ENCODE results near the gene STK11IP. TPM values are rescaled to one million over a fixed set of nuclear protein-coding genes. Genes with fewer than 3 reads are reported as not detected.
"Not testable (repeated sequence)": the region's sequence is repeated elsewhere in the genome, so short reads cannot be mapped to it uniquely, and the experiment has no call there.

The STK11IP gene
- polyA plus RNA-seq, 1 donor = 28.0 TPM

DNA sequence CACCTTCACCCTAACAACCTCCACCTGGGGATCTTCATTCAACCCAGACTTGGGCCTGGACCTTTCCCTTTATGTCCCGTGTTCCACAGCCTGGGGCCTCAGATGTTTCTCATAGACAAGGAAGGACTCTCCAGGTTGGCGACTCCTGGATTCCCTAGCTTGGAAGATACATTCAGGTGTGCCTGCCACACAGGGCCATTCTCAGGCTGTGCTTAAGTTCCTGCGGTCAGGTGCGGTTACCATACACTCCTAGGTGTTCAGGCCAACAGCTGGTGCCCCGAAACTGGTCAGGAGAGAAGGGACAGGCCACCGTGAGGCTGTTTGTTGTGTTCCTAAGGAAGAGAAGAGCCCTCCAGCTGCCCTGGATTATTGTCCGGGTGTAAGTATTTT lies 45.4 kb downstream of the STK11IP start:
- Histone ChIP-seq H3K9me3 (ENCODE audit: control insufficient read depth, low read depth, low read length) (no peaks in the 10 kb centered on the region), H3K4me3 (ENCODE audit: low read length) (no peak overlapping the region), H3K36me3 (ENCODE audit: control insufficient read depth, insufficient read depth, low read length) (no peaks in the 10 kb centered on the region), H3K27me3 (ENCODE audit: control insufficient read depth, insufficient read depth, low read length) (no peaks in the 10 kb centered on the region), H3K27ac (ENCODE audit: low read length) (no peak overlapping the region), H3K4me1 (ENCODE audit: control insufficient read depth, insufficient read depth, low read length) (peaks cover 6% of the 10 kb centered on the region)
- no CpG with 5 or more reads among the region's 7 CpGs for WGBS (ENCODE audit: insufficient coverage, low lambda C conversion rate)
- DNase-seq = no peak

DNA sequence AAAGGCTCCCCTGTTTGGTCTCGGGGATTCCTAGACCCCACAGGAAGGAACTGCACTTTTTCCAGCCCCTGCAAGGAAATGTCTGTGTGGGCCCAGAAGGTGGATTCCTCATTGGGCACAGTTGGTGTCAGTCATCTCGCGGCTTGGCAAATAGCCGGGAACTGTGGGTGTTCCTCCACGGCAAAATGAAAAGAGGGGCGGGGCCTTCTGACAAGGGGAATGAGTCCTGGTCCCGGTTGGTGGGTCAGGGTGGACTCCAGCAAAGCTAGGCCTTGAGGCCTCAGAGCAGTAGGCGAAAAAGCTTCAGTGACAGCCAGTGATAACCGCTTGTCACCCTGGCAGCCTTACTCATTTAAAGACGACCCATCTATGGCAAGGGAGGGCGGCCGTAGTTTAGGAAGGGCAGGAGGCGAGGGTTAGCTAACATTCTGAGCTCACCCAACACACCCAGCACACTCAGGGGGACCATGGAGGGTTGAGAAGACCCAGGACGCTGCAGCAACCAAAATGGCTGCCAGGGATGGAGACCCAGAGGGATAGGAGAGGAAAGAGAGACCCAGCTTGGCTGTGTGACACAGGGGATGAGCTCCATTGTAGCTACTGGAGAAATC lies 46.2 kb downstream of the STK11IP start:
- H3K9me3 ChIP-seq (ENCODE audit: control insufficient read depth, low read depth, low read length) = no peaks in the 10 kb centered on the region
- no peak for DNase-seq
- no peak overlapping the region for H3K27ac ChIP-seq (ENCODE audit: low read length)
- WGBS (ENCODE audit: insufficient coverage, low lambda C conversion rate) = no CpG with 5 or more reads among the region's 14 CpGs
- H3K36me3 ChIP-seq (ENCODE audit: control insufficient read depth, insufficient read depth, low read length) = no peaks in the 10 kb centered on the region
- H3K4me1 ChIP-seq (ENCODE audit: control insufficient read depth, insufficient read depth, low read length) = peaks cover 6% of the 10 kb centered on the region
- H3K4me3 ChIP-seq (ENCODE audit: low read length) = no peak overlapping the region
- H3K27me3 ChIP-seq (ENCODE audit: control insufficient read depth, insufficient read depth, low read length) = no peaks in the 10 kb centered on the region

DNA sequence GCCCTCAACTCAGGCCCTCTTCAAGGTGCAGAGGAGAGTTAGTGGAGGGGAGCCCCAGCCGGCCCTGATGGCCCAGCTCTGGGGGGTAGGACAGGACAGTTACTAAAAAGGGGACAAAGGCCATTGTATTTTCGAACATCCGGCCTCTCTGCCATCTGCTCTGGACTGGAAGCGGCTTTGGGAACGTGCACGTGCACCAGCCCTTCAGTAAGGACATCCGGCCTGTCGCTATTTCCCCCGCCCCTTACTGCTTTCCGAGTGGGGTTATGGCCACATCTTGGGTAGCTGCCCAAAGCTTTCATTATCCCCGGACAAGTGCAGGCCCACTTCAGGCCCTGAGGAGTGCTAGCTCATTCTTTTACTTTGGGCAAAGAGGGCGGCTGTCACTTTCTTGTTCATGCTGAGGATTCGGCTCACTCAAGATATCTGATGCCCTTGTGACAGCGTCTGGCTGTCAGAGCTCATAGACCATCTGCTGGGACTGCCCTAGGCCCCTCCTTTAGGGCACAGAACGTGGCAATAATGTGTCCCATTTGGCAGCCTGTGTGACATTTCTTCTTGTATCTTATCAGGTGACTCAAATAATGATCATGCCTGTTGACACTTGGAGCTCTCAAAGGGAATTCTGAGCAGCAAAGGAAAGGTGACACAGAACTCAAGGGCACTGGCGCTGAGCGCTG lies 47.3 kb downstream of the STK11IP start:
- peaks cover 6% of the 10 kb centered on the region for H3K4me1 ChIP-seq (ENCODE audit: control insufficient read depth, insufficient read depth, low read length)
- no CpG with 5 or more reads among the region's 17 CpGs for WGBS (ENCODE audit: insufficient coverage, low lambda C conversion rate)
- no peaks in the 10 kb centered on the region for H3K36me3 ChIP-seq (ENCODE audit: control insufficient read depth, insufficient read depth, low read length)
- no peaks in the 10 kb centered on the region for H3K9me3 ChIP-seq (ENCODE audit: control insufficient read depth, low read depth, low read length)
- H3K4me3 ChIP-seq (ENCODE audit: low read length) = no peak overlapping the region
- no peaks in the 10 kb centered on the region for H3K27me3 ChIP-seq (ENCODE audit: control insufficient read depth, insufficient read depth, low read length)
- H3K27ac ChIP-seq (ENCODE audit: low read length) = no peak overlapping the region
- DNase-seq = peak in 1 of 2 donors; percentile 65

DNA sequence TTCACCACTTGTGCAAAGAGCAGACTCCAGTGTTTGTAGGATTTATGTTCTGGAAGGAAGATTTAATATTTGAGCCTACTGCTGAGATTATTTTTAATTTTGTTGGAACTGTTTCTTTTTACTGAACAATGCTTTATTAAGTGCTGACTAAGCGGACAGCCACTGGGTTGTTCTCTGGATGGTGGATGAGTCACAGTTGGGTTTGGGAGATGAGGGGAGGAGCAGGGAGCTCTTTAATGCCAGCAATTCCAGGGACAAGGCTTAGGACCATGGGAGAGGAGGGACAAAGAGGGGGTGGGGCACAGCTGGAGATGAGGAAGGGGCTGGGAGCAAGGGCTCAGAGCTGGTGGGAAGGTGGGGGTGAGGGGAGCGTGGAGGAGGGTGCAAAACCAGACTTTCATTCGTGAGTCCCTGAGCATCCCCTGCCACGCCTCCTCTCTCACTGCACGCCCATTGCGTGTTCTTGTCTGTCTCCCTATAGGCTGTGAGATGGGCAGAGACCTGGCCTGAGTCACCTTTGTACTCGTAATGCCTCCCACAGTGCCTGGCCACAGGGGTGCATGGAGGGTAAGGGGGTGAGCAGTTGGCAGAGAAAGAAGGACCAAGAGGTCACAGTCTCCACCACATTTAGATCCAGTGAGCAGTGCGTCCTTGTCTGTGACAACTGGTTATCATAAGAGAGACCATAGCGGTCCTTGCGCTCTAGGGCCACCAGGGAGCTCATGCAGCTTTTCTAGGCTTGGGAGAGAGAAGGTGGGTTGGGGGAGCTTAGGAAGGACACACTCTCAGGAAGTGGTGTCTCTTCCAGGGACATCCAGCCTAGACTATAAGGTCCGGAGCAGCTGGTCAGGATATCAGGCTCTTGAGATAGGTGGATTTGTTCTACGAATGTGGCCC lies 48.2 kb downstream of the STK11IP start:
- Histone ChIP-seq H3K4me1 (ENCODE audit: control insufficient read depth, insufficient read depth, low read length) (peaks cover 6% of the 10 kb centered on the region), H3K36me3 (ENCODE audit: control insufficient read depth, insufficient read depth, low read length) (no peaks in the 10 kb centered on the region), H3K27me3 (ENCODE audit: control insufficient read depth, insufficient read depth, low read length) (peaks cover 9% of the 10 kb centered on the region), H3K4me3 (ENCODE audit: low read length) (no peak overlapping the region), H3K27ac (ENCODE audit: low read length) (no peak overlapping the region), H3K9me3 (ENCODE audit: control insufficient read depth, low read depth, low read length) (no peaks in the 10 kb centered on the region)
- 100% methylated on average over 1 of the region's 12 CpGs for WGBS (ENCODE audit: insufficient coverage, low lambda C conversion rate)
- DNase-seq = no peak

DNA sequence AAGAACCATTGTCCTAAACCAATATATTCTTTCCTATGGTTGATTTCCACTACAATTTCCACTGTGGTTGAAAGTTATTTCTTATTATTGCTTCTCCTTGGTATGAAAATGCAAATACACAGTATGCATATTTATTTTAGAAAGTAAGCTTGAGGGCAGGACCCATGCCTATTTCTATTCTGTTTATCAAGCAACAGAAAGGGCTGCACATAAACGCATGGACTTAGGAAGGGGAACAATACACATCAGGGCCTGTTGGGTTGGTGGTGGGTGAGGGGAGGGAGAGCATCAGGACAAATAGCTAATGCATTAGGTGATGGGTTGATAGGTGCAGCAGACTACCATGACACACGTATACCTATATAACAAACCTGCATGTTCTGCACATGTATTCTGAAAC lies 50.5 kb downstream of the STK11IP start:
- no peaks in the 10 kb centered on the region for H3K9me3 ChIP-seq (ENCODE audit: control insufficient read depth, low read depth, low read length)
- no peak for DNase-seq
- H3K4me3 ChIP-seq (ENCODE audit: low read length) = no peak overlapping the region
- peaks cover 18% of the 10 kb centered on the region for H3K27me3 ChIP-seq (ENCODE audit: control insufficient read depth, insufficient read depth, low read length)
- H3K36me3 ChIP-seq (ENCODE audit: control insufficient read depth, insufficient read depth, low read length) = no peaks in the 10 kb centered on the region
- WGBS (ENCODE audit: insufficient coverage, low lambda C conversion rate) = 100% methylated on average over 1 of the region's 2 CpGs
- no peak overlapping the region for H3K27ac ChIP-seq (ENCODE audit: low read length)
- no peaks in the 10 kb centered on the region for H3K4me1 ChIP-seq (ENCODE audit: control insufficient read depth, insufficient read depth, low read length)

DNA sequence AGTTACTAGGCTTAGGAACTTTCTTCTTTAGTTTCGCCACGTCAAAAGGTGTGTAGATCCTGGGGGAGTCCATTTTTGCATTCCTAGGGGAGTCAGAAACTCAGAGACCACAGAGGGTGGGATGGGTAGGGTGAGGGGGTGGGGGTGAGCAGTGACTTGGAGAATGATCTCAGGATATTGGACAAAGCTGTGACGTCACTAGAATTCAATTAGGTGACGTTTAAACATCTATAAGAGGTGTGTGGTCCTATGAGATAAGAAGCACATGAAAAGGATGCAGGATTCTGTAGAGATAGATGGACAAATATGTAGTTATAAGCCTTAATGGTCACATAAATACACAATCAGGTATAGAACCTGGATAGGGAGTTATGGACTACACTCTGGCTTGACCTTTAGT lies 51.3 kb downstream of the STK11IP start:
- H3K4me1 ChIP-seq (ENCODE audit: control insufficient read depth, insufficient read depth, low read length) = no peaks in the 10 kb centered on the region
- H3K9me3 ChIP-seq (ENCODE audit: control insufficient read depth, low read depth, low read length) = no peaks in the 10 kb centered on the region
- no peak overlapping the region for H3K4me3 ChIP-seq (ENCODE audit: low read length)
- no peak overlapping the region for H3K27ac ChIP-seq (ENCODE audit: low read length)
- DNase-seq = no peak
- H3K27me3 ChIP-seq (ENCODE audit: control insufficient read depth, insufficient read depth, low read length) = peaks cover 22% of the 10 kb centered on the region
- WGBS (ENCODE audit: insufficient coverage, low lambda C conversion rate) = no CpG with 5 or more reads among the region's 4 CpGs
- H3K36me3 ChIP-seq (ENCODE audit: control insufficient read depth, insufficient read depth, low read length) = no peaks in the 10 kb centered on the region

DNA sequence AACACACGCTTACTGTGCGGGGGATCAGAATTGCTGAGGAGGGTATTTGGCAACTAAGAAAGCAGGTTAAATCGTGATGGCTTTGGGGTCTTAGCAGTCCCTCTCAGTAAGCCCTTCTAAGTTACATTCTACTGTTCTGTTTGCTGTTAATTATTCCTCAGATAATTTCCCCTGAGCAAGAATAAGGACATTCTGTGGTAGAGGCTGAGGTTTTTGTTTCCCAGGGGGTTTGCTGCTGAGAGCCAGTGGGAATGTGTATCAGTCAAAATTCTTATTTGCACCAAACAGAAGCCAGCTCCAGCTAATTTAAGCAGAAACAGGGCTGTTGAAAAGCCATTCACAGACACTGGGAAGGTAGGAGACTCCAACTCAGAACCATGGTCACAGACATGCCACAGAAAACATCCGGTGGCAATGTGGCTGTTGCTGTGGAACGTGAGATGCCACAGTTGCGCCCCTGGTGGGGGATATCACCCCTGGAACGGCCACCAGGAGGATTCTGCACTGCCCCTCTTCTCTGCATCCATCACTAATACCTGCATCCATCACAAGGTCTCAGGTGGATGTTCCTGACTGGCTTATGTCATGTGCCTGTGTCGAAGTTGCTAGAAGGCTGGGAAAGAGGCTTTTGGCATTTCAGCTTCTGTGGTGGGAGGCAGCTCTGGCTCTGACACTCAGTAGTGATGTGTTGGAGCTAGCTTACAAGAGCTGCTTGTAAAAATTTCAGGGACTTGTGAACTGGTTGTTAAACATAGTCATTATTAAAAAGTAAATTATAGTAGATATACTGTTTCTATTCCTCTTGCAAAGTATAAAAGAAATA lies 53.0 kb downstream of the STK11IP start:
- WGBS (ENCODE audit: insufficient coverage, low lambda C conversion rate) = no CpG with 5 or more reads among the region's 8 CpGs
- Histone ChIP-seq H3K9me3 (ENCODE audit: control insufficient read depth, low read depth, low read length) (no peaks in the 10 kb centered on the region), H3K27me3 (ENCODE audit: control insufficient read depth, insufficient read depth, low read length) (peaks cover 24% of the 10 kb centered on the region), H3K27ac (ENCODE audit: low read length) (no peak overlapping the region), H3K36me3 (ENCODE audit: control insufficient read depth, insufficient read depth, low read length) (no peaks in the 10 kb centered on the region), H3K4me1 (ENCODE audit: control insufficient read depth, insufficient read depth, low read length) (no peaks in the 10 kb centered on the region), H3K4me3 (ENCODE audit: low read length) (no peak overlapping the region)
- no peak for DNase-seq

GRCh38 chr2:219651656-219652055 lies 54.0 kb downstream of the STK11IP start:
- H3K4me3 ChIP-seq (ENCODE audit: low read length); DNase-seq; H3K9me3 ChIP-seq (ENCODE audit: control insufficient read depth, low read depth, low read length); H3K27ac ChIP-seq (ENCODE audit: low read length); H3K36me3 ChIP-seq (ENCODE audit: control insufficient read depth, insufficient read depth, low read length); H3K4me1 ChIP-seq (ENCODE audit: control insufficient read depth, insufficient read depth, low read length): not testable (repeated sequence)
- H3K27me3 ChIP-seq (ENCODE audit: control insufficient read depth, insufficient read depth, low read length) = peaks cover 26% of the 10 kb centered on the region
- WGBS (ENCODE audit: insufficient coverage, low lambda C conversion rate) = no CpG with 5 or more reads among the region's 6 CpGs

DNA sequence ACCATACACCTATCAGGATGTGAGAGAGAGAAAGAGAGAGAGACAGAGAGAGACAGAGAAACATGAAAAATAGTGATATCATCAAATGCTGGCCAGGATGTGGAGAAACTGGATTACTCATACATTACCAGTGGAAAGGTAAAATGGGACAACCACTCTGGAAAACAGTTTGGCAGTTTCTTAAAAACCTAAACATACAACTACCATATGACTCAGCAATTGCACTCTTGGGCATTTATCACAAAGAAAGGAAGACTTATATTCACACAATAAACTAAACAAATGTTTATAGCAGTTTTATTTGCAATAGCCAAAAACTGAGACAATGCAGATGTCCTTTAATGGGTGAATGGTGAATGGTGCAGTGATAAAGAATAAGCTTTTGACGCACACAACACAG lies 58.9 kb downstream of the STK11IP start:
- Histone ChIP-seq H3K4me3 (ENCODE audit: low read length) (no peak overlapping the region), H3K9me3 (ENCODE audit: control insufficient read depth, low read depth, low read length) (no peaks in the 10 kb centered on the region), H3K27me3 (ENCODE audit: control insufficient read depth, insufficient read depth, low read length) (peaks cover 12% of the 10 kb centered on the region), H3K4me1 (ENCODE audit: control insufficient read depth, insufficient read depth, low read length) (no peaks in the 10 kb centered on the region), H3K36me3 (ENCODE audit: control insufficient read depth, insufficient read depth, low read length) (no peaks in the 10 kb centered on the region), H3K27ac (ENCODE audit: low read length) (no peak overlapping the region)
- no peak for DNase-seq
- WGBS (ENCODE audit: insufficient coverage, low lambda C conversion rate) = no CpG with 5 or more reads among the region's 1 CpG
